ENCODE data around the gene PCSK5. TPM values are rescaled to one million over a fixed set of nuclear protein-coding genes. Genes with fewer than 3 reads are reported as not detected.
"Not testable (repeated sequence)": the region's sequence is repeated elsewhere in the genome, so short reads cannot be mapped to it uniquely, and the experiment has no call there.

Gene PCSK5
- total and polyA plus RNA-seq, 2 experiments from 2014 or later, result 59.1 to 71.7 TPM

- no peak overlapping the region for H3K4me2 ChIP-seq
- no peaks in the 10 kb centered on the region for H3K79me2 ChIP-seq
- no peak overlapping the region for H3K4me3 ChIP-seq
- H2AFZ ChIP-seq, result no peak overlapping the region
- no peaks in the 10 kb centered on the region for H3K36me3 ChIP-seq (replicated peaks; ENCODE audit: insufficient read depth, low read depth)
- 68% methylated on average over 2 of the region's 2 CpGs for WGBS (ENCODE audit: low lambda C conversion rate, missing lambda C conversion rate)
- no peaks in the 10 kb centered on the region for H3K9me3 ChIP-seq (ENCODE audit: low read depth)
- no peaks in the 10 kb centered on the region for H3K27me3 ChIP-seq
- H3K27ac ChIP-seq, result no peak overlapping the region
- no peaks in the 10 kb centered on the region for H4K20me1 ChIP-seq (ENCODE audit: insufficient read depth, poor library complexity, severe bottlenecking)
- peak; percentile 80 for TF ChIP-seq CTCF (IDR thresholded peaks at IDR 0.05; ENCODE audit: poor library complexity)
- TF ChIP-seq EZH2 (IDR thresholded peaks at IDR 0.05; ENCODE audit: borderline replicate concordance), result no peak
- H3K4me1 ChIP-seq (ENCODE audit: insufficient read depth), result no peaks in the 10 kb centered on the region
- DNase-seq (ENCODE audit: low spot score), result peak; percentile 71
- H3K9me2 ChIP-seq (replicated peaks; ENCODE audit: insufficient read depth), result no peaks in the 10 kb centered on the region
These were observed 24.1 kb upstream of the PCSK5 start for GRCh38 chr9:75866273-75866871.

GRCh38 chr9:75868526-75868925 lies 21.9 kb upstream of the PCSK5 start:
- H3K27me3 ChIP-seq; H3K4me1 ChIP-seq (ENCODE audit: insufficient read depth); H3K4me3 ChIP-seq; H3K79me2 ChIP-seq; H3K36me3 ChIP-seq (replicated peaks; ENCODE audit: insufficient read depth, low read depth); H3K9me2 ChIP-seq (replicated peaks; ENCODE audit: insufficient read depth); DNase-seq (ENCODE audit: low spot score); H3K4me2 ChIP-seq; H4K20me1 ChIP-seq (ENCODE audit: insufficient read depth, poor library complexity, severe bottlenecking); H3K9me3 ChIP-seq (ENCODE audit: low read depth); H2AFZ ChIP-seq; H3K27ac ChIP-seq: not testable (repeated sequence)
- WGBS (ENCODE audit: low lambda C conversion rate, missing lambda C conversion rate), result 92% methylated on average over 2 of the region's 2 CpGs

GRCh38 chr9:75869236-75869635 lies 21.2 kb upstream of the PCSK5 start:
- Histone ChIP-seq H3K27me3 (no peaks in the 10 kb centered on the region), H3K4me1 (ENCODE audit: insufficient read depth) (no peaks in the 10 kb centered on the region), H3K27ac (no peak overlapping the region), H3K9me3 (ENCODE audit: low read depth) (no peaks in the 10 kb centered on the region), H3K4me2 (no peak overlapping the region), H2AFZ (no peak overlapping the region), H4K20me1 (ENCODE audit: insufficient read depth, poor library complexity, severe bottlenecking) (no peaks in the 10 kb centered on the region), H3K4me3 (no peak overlapping the region), H3K36me3 (replicated peaks; ENCODE audit: insufficient read depth, low read depth) (no peaks in the 10 kb centered on the region), H3K9me2 (replicated peaks; ENCODE audit: insufficient read depth) (no peaks in the 10 kb centered on the region), H3K79me2 (no peaks in the 10 kb centered on the region)
- no peak for DNase-seq (ENCODE audit: low spot score)
- TF ChIP-seq EZH2phosphoT487 (IDR thresholded peaks at IDR 0.05; ENCODE audit: low read depth, severe bottlenecking, unreplicated experiment) (no peak), EZH2 (IDR thresholded peaks at IDR 0.05; ENCODE audit: borderline replicate concordance) (no peak), CTCF (IDR thresholded peaks at IDR 0.05; ENCODE audit: poor library complexity) (no peak)
- WGBS (ENCODE audit: low lambda C conversion rate, missing lambda C conversion rate), result 62% methylated on average over 3 of the region's 3 CpGs

- H3K79me2 ChIP-seq, result no peaks in the 10 kb centered on the region
These were observed 20.0 kb upstream of the PCSK5 start for GRCh38 chr9:75870450-75870849.

More at GRCh38 chr9:75870450-75870849, 20.0 kb upstream of the PCSK5 start:
- Histone ChIP-seq H3K4me3 (no peak overlapping the region), H3K27me3 (no peaks in the 10 kb centered on the region), H3K9me2 (replicated peaks; ENCODE audit: insufficient read depth) (no peaks in the 10 kb centered on the region), H2AFZ (no peak overlapping the region), H3K4me2 (no peak overlapping the region), H3K27ac (no peak overlapping the region), H3K9me3 (ENCODE audit: low read depth) (no peaks in the 10 kb centered on the region), H4K20me1 (ENCODE audit: insufficient read depth, poor library complexity, severe bottlenecking) (no peaks in the 10 kb centered on the region), H3K4me1 (ENCODE audit: insufficient read depth) (no peaks in the 10 kb centered on the region), H3K36me3 (replicated peaks; ENCODE audit: insufficient read depth, low read depth) (no peaks in the 10 kb centered on the region)
- no peak for DNase-seq (ENCODE audit: low spot score)
- TF ChIP-seq EZH2phosphoT487 (IDR thresholded peaks at IDR 0.05; ENCODE audit: low read depth, severe bottlenecking, unreplicated experiment), result no peak
- no peak for TF ChIP-seq EZH2 (IDR thresholded peaks at IDR 0.05; ENCODE audit: borderline replicate concordance)
- TF ChIP-seq CTCF (IDR thresholded peaks at IDR 0.05; ENCODE audit: poor library complexity), result no peak
- WGBS (ENCODE audit: low lambda C conversion rate, missing lambda C conversion rate), result 94% methylated on average over 1 of the region's 1 CpG
